22Rv1 (cell line): ENCODE data around the gene PDE4B.

Source experiments
- CTCF ChIP-seq: fragments of 450-650 bp; IDR thresholded peaks from 2 replicates; pipeline ENCODE4 v1.5.1; 2017; ENCODE audit warnings: mild to moderate bottlenecking
- ZFX ChIP-seq: fragments of 450-650 bp; IDR thresholded peaks from 2 replicates; pipeline ENCODE4 v1.6.1; 2017; ENCODE audit warnings: antibody characterized with exemption, borderline replicate concordance

- TF ChIP-seq CTCF (no peak), ZFX (no peak)
These were observed 503.1 kb downstream of the PDE4B start for GRCh38 chr1:66295803-66296202.
